ENCODE data around the gene OPN1LW.

DNA sequence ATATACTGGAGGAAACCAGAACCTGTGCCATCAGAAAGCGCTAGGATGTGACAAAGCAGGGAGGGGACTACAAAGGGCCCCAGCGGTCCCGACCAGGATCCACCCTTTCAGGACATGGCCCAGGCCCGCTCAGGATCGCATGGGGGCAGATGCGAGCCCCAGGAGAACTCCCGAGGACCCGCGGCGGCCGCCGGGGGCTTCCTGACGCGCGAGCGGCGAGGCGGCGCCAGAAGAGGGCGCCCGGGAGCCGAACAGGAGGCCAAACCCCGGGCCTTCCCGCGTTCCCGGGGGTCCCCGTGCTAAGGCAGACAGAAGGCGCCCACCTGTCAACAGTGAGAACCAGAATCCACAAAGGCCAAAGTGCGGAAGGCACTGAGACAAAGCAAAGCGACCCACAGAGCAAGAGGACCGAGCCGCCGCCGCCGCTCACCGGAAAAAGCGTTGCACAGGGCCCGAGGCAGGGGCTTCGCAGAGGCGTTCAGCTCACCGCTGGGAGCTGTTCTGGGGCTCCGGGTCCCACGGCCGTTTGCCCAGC, 7.3 kb upstream of the OPN1LW start:
- peak; percentile 43 to 80 for TF ChIP-seq CTCF (IDR thresholded peaks at IDR 0.05)
- no peak for TF ChIP-seq POLR2AphosphoS5 (IDR thresholded peaks at IDR 0.05)
- TF ChIP-seq EP300 (IDR thresholded peaks at IDR 0.05) = no peak

Measured in suprapubic skin (tissue), 4 donors.